Muscle of arm (tissue), 14 donors: Measurements from ENCODE around the gene ZNF224. TPM values are rescaled to one million over a fixed set of nuclear protein-coding genes. Genes with fewer than 3 reads are reported as not detected.
A peak's percentile ranks its signal among the peaks of the same experiment; 100 is the strongest.

Experiments
- DNase-seq: peaks from one replicate; pipeline ENCODE4 v3.0.0-alpha.2; 2013
- long read RNA-seq, 11 donors: transcript quantifications; one replicate each; lab custom pipeline, GENCODE V29; 2026
- polyA plus RNA-seq, 12 donors: library from polyadenylated mRNA; unstranded; fragments of 120-200 nt; gene quantifications; one replicate each; pipeline ENCODE4 v1.2.1, GENCODE V29; 2013; ENCODE audit not compliant: insufficient read length in 12 of 12

ZNF224 gene
- 10 to 100 TPM in 11 of 12 donors, not detected in 1; 11.1 to 32.4 (median 16.9) TPM for polyA plus RNA-seq
- long read RNA-seq, donor 1, transcript ZNF224-208 (1 exons, 2,994 nt), result major isoform, 17 of 25 reads
- long read RNA-seq, donor 1, partial matches to known transcripts, result 0 of 25 reads
- long read RNA-seq, donor 1, other reads (novel, unspliced or antisense), result 0 of 25 reads
- long read RNA-seq, donor 2, transcript ZNF224-208 (1 exons, 2,994 nt), result major isoform, 6 of 9 reads
- long read RNA-seq, donor 2, partial matches to known transcripts, result 0 of 9 reads
- long read RNA-seq, donor 2, other reads (novel, unspliced or antisense), result 0 of 9 reads
- long read RNA-seq, donor 3, transcript ZNF224-208 (1 exons, 2,994 nt), result major isoform, 5 of 9 reads
- long read RNA-seq, donor 3, partial matches to known transcripts, result 0 of 9 reads
- long read RNA-seq, donor 3, other reads (novel, unspliced or antisense), result 0 of 9 reads
- long read RNA-seq, donor 4, partial matches to known transcripts, result 0 of 4 reads
- long read RNA-seq, donor 4, other reads (novel, unspliced or antisense), result 0 of 4 reads
- long read RNA-seq, donor 5, transcript ZNF224-203 (1 exons, 1,552 nt), result major isoform, 7 of 11 reads
- long read RNA-seq, donor 5, partial matches to known transcripts, result 0 of 11 reads
- long read RNA-seq, donor 5, other reads (novel, unspliced or antisense), result 0 of 11 reads
- long read RNA-seq, donor 6, partial matches to known transcripts, result 0 of 2 reads
- long read RNA-seq, donor 6, other reads (novel, unspliced or antisense), result 0 of 2 reads
- long read RNA-seq, donor 7, partial matches to known transcripts, result 0 of 7 reads
- long read RNA-seq, donor 7, other reads (novel, unspliced or antisense), result 0 of 7 reads
- long read RNA-seq, donor 8, partial matches to known transcripts, result 0 of 9 reads
- long read RNA-seq, donor 8, other reads (novel, unspliced or antisense), result 0 of 9 reads
- long read RNA-seq, donor 9, result 0 reads
- long read RNA-seq, donor 10, partial matches to known transcripts, result 0 of 8 reads
- long read RNA-seq, donor 10, other reads (novel, unspliced or antisense), result 0 of 8 reads
- long read RNA-seq, donor 11, partial matches to known transcripts, result 0 of 5 reads
- long read RNA-seq, donor 11, other reads (novel, unspliced or antisense), result 0 of 5 reads

DNA sequence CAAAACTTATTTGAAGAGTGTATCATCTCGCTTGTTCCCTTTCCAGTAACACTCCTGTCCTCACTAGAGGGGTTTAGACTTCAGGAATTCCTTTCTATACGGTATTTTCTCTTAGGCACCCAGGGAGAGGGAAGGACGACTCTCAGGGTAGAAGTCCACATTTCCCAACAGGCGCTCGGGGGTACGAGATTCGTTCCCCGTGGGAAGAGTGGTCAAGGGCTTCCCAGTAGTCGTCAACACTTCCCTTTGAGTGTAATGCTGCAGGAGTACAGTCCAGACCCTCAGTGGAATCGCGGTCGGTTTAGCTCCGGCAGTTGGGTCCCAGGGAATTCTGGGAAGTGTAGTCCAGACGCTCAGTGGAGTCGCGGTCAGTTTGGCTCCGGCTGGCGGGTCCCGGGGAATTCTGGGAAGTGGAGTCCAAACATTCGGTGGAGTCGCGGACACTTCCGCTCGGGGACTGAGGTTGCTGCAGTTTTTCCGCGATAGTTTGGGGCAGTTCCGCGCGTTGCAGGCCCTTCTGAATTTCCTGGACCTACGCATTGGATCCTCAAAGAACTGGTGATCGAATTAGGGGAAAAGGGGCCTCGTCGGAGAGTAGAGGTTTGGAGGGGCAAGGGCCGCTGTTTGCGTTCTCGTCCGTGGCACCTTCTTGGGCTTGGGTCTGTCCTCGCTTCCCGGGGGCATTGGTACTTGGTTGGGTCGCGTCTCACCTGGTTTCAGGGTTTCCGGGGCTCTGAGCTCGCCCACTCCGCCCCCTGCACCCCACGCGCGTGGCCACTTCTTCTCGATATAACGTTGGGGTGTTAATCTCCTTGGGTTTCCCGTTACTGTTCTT lies at the start of gene ZNF224:
ZNF224 (plus strand) TSS at position 431 of the 835 bp plus-strand sequence. CDS start 3,513 bp downstream, outside the sequence.
- peak; percentile 94 for DNase-seq

DNA sequence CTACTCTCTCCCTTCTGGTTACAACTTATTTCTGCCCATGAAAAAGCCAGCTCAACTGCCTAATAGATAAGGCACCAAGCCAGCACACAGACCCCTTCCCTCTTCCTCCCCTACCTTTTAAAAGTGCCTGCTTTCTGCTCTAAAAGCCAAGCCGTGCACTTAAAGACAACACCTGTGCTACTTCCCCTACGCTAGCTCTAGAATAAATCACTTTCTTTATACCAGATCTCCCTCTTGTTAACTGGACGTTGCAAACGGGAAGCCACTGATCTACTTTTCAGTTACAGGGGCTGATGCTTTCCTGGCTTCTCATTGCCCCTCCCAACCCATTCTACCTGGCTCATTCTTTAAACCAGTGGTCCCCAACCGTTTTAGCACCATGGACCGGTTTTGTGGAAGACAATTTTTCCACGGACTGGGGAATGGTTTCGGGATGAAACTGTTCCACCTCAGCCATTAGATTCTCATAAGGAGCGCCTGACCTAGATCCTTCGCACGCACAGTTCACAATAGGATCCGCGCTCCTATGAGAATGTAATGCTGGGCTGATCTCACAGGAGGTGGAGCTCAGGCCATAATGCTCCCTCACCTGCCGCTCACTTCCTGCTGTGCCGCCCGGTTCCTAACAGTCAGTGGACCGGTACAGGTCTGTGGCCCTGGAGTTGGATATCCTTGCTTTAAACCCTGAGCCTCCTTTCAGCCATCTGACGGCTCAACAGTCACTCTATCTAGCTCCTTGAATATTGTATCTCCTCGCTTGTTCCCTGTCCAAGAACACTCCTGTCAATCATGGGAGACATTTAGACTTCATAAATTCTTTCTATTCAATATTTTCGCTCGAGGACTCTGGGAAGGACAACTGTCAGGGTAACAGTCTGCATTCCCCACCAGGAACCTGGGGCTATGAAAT lies 43.2 kb upstream of the ZNF224 start:
- DNase-seq, result no peak

DNA sequence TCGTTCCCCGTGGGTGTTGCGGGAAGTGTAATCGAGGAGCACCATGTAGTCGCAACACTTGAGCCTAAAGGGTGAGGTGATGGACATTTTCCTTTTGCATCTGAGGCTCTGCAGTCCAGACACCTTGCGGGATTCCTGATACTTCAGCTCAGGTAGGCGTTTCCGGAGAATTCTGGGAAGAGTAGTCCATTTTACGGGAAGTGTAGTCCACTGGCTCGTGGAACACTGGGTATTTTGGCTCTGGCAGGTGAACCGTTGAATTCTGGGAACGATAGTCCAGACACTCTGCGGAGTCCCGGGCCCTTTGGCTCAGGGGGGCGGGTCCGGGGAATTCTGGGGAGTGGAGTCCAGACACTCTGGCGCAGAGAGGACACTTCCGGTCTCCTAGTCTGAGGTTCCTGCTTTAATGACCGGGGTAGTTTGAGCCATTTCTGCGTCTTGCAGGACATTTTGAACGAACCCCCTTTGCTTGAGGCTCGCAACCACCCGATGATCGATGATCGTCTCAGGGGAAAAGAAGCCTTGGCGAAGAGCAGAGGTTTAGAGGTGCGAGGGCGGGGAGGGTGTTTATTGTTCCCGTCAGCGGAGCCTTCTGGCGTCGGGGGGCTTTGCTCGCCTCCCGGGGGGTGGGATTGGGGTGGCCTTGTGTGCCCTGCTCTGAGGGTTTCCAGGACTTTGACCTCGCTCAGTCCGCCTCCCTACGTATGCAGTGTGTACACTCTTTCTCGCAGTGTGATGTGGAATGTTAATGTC lies 42.3 kb upstream of the ZNF224 start, which contains the start of gene ZNF223:
ZNF223 (plus strand) TSS at position 387 of the 753 bp plus-strand sequence. CDS start 3,141 bp downstream, outside the sequence.
- peak; percentile 96 for DNase-seq

DNA sequence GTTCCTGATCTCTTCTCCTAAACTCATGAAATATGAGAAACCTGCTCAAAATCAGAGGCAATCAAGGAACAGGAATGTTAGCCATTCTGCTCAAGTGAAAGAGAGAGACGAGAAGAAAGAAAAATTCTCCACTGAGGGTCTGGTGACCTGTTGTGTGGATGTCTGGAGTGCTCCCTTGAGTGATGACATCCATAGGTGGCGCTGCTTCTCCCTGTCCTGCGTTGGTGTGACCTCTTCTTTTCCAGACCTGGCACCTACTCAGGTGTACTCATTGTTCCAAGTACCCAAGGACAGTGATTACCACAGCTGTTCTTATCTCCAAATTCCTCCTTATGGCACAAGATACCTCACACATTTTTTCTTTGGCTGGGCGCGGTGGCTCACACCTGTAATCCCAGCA lies 38.3 kb upstream of the ZNF224 start:
- no peak for DNase-seq

DNA sequence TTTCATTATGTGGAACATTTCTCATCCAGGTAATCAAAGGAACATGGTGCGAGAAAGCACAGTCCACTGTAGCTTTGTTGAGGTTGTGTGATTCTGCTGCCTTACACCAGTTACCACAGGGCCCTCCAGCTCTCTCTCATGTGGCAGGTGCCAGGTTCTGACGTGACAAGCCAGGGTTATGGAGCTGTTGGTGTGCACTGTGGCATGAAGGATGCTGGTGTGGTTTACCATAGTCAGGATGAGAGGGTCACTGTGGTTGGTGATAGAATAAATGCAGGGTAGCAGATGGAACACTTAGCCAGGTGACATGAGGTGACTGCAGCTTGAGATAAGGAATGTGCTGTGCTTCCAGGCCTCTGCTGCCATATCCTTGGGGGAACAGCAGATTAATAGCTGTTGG lies 34.9 kb upstream of the ZNF224 start:
- DNase-seq, result no peak

DNA sequence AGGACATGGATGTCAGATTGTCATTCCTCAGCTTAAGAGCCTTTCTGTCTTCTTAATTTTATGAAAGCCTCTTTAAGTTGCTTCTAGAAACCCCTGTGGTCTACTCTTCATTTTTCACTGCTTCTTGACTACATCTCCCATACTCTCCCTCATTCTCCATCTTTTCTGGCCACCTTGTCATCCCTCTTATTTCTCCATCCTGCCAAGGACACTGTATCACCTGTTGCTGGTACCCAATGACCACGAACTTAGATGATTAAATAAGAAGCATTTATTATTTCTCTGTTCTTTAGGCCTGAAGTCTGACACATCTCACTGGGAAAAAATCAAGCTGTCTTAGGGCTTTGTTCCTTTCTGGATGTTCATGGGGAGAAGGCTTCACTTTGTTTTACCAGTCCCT lies 33.1 kb upstream of the ZNF224 start:
- DNase-seq, result no peak

DNA sequence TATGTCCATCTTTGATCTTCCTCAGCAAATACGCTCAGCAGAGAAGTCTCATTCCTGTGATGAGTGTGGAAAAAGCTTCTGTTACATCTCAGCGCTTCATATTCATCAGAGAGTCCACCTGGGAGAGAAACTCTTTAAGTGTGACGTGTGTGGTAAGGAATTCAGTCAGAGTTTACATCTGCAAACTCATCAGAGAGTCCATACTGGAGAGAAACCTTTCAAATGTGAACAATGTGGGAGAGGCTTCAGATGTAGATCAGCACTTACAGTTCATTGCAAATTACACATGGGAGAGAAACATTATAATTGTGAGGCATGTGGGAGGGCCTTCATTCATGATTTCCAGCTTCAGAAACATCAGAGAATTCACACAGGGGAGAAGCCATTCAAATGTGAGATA lies 27.9 kb upstream of the ZNF224 start:
- DNase-seq, result no peak

DNA sequence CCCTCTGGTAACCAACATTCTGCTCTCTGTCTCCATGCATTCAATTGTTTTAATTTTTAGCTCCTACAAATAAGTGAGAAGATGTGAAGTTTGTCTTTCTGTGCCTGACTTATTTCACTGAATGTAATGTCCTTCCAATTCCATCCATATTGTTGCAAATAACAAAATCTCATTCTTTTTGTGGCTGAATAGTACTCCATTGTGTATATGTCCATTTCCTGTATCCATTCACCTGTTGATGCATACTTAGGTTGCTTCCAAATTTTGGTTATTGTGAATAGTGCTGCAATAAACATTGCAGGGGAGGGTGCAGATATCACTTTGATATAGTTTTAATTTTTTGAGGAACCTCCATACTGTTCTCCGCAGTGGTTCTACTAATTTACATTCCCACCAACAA lies 24.7 kb upstream of the ZNF224 start:
- DNase-seq, result no peak

DNA sequence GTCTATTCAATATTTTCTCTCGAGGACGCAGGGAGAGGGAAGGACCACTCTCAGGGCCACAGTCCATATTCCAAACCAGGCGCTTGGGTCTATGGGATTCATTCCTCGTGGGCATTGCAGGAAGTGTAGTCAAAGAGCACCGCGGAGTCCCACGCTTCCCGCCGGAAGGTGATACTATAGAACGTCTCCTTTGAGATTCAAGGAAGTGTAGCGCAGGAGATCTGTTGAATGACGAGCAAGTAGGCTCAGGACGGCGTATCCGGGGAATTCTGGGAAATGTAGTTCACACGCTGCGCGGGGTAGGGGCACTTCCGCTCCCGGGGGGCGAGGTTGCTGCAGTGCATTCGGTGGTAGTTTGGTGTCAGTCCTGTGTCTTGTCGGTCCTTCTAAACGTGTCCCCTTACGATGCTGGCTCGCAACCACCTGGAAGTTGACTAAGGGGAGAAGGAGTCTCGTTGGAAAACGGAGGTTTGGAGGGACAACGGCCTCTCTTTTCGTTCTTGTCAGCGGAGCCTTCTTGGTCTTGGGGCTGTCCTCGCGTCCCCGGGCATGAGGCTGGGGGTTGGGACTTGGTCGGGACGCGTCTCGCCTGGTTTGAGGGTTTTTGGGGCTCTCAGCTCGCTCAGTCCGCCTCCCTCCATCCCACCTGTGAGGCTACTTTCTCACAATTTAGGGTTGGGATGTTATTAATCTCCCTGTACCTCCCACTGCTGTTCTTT lies 22.2 kb upstream of the ZNF224 start, which contains the start of gene ZNF284:
ZNF284 (plus strand) TSS at position 336 of the 719 bp plus-strand sequence. CDS start 4,231 bp downstream, outside the sequence.
- DNase-seq, result peak; percentile 95

DNA sequence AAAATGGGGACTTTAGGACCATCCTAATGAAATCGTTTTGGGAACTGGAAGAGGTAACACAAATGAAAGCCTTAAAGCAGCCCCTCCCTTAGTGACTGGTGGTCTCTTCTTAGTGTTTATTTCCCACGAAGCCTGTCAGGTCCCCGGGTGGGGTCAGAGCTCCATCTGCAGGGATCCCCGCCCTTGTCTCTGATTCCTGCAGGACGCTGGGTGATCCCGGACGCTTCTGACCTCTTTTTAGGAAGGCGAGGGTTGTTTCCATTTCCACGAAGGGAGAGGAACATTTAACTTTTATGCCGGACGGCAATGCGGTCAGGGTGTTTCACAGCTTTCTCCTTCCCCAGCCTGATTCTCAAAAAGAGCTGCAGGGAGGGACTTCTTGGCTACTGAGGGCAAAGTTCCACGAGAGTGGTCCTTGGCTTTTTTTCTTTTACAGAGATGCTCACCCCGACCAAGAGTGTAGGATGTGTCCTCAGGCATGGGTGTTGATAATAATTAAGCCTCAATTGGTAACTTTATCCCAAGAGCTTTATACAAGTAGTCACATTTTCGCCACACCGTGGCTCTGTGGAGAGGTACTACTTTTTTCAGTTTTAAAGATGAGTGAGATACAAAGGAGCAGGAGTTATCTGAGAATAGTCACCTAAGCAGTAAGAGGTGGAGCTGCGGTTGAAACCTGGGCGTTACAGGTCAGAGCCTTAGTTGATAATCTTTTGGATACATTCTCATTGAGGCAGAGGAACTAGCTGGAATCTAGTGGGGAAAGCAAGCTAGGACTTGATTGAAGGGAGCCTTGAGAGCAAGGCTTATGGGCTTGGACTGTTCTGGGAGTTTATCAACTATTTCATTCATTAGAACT lies 21.4 kb upstream of the ZNF224 start:
- DNase-seq, result no peak

DNA sequence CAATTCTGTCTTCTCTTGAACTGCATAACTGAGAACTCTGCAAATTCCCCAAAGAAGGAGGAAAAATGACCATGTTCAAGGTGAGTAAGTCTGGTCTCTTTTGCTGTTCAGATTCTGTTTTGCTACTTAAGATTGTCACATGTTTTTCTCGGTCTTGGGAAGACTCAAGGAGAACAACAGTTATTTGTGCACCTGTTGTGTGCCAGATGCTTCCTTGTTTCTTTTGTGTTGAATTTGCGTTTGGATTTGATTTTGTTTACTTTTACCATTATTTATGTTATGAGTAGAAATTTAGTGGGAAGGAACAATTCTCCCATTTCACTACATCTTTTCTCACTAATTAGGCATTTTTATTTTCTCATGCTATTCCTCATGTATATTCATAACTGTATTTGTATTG lies 17.8 kb upstream of the ZNF224 start:
- DNase-seq, result no peak

DNA sequence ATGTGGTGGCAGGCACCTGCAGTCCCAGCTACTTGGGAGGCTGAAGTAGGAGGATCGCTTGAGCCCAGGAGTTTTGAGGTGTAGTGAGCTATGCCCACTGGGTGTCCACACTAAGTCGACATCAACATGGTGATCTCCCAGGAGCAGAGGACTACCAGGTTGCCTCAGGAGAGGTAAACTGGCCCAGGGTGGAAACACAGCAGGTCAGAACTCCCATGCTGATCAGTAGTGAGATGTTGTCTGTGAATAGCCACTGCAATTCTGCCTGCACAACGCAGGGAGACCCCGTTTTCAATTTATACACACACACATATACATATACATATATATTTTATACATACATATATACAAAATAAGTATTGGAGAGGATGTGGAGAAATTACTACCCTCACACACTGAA lies 2.1 kb upstream of the ZNF224 start:
- DNase-seq, result no peak

DNA sequence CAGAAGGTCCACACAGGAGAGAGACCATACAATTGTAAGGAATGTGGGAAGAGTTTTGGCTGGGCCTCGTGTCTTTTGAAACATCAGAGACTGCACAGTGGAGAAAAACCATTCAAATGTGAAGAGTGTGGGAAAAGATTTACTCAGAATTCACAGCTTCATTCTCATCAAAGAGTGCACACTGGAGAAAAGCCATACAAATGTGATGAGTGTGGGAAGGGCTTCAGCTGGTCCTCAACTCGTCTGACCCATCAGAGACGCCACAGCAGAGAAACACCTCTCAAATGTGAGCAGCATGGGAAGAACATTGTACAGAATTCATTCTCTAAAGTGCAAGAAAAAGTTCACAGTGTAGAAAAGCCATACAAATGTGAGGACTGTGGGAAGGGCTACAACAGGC lies 13.6 kb downstream of the ZNF224 start:
- DNase-seq, result no peak

DNA sequence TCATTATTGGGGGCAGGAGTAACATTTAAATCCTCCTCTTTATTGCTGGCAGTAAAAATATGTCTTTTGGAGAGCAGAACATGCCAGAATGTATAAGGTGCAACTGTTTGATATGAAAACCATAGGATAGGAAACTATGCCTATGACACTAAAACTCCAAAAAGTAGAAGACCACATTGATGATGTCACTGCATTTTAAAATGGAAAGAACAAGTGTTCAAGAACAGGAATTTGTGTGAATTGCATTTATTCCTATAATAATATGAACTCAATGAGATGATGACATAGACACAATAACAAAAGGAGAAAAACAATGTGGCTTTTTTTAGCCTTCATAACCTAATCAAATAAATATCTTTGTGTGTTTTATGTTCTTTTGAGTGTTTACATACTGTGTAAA lies 15.3 kb downstream of the ZNF224 start:
- DNase-seq, result no peak

DNA sequence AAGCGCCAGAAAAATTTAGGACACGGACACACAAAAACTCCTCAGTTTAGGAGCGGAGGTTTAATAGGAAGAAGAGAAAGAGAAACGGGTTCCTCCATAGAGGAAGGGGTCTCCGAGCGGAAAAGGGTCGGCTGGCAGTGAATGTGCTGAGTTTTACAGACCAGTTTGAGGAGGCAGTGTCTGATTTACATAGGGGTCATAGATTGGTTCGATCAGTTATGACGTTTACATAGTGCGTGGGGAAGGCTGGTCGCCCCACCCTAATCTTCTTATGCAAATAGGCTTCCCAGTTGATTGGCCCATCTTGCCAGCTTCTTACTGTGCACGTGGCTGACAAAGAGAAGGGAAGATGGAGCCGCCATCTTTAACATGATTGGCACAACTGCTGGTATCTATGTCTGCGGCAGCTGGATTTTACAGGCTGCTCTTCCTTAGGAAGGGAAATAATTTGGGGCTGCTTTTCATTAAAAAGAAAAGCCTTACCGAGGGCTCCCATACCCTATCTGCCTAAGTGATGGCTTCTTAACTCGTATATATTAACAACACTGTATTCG lies 17.8 kb downstream of the ZNF224 start:
- no peak for DNase-seq

DNA sequence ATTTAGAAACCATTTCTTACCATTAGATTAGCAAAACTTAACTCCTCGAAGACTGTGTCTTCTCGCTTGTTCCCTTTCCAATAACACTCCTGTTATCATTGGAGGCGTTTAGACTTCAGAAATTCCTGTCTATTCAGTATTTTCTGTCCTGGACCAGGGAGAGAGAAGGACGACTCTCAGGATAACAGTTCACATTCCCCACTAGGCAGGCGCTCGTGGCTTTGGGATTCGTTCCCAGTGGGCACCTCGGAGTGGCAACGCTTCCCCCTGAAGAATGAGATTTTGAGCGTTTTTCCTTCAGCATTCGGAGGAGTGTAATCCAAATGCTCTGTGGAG lies 18.6 kb downstream of the ZNF224 start:
- no peak for DNase-seq

DNA sequence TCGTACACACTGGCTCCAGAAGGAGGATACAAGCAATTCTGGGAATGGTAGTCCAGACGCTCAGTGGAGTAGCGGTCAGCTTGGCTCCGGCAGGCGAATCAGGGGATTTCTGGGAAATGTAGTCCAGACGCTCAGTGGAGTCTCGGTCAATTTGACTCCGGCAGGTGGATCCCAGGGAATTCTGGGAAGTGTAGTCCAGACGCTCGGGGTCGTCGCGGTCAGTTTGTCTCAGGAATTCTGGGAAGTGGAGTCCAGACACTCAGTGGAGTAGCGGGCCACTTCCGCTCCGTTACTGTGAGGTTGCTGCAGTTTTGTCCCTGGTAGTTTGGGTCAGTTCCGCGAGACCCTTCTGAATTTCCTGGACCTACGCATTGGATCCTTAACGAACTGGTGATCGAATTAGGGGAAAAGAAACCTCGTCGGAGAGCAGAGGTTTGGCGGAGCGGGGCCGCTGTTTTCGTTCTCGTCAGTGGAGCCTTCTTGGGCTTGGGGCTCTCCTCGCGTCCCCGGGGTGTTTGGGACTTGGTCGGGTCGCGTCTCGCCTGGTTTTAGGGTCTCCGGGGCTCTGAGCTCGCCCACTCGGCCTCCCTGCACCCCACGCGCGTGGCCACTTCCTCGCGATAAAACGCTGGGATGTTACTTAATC lies 19.1 kb downstream of the ZNF224 start, which contains the start of gene ZNF225:
ZNF225 (plus strand) TSS at position 262 of the 646 bp plus-strand sequence. CDS start 2,429 bp downstream, outside the sequence.
- peak; percentile 99 for DNase-seq
